H9 (cell line): ENCODE measurements around the gene SLC7A9. TPM values are rescaled to one million over a fixed set of nuclear protein-coding genes. Genes with fewer than 3 reads are reported as not detected.

Experiments used
- DNase-seq: peaks from one replicate; pipeline ENCODE4 v3.0.0-alpha.2; 2017
- H2AFZ ChIP-seq: one replicate; pipeline ENCODE4 v1.6.1; 2013; ENCODE audit warnings: mild to moderate bottlenecking, low read length, control low read depth, moderate library complexity
- H2AK5ac ChIP-seq: 2 replicates; pipeline ENCODE4 v1.6.1; 2013; ENCODE audit warnings: low read length, control low read depth, mixed read lengths; ENCODE audit not compliant: insufficient read length
- H2BK120ac ChIP-seq: one replicate; pipeline ENCODE4 v1.6.1; 2013; ENCODE audit warnings: low read depth, mild to moderate bottlenecking, low read length, control low read depth, inconsistent platforms; ENCODE audit not compliant: poor library complexity, severe bottlenecking
- H2BK12ac ChIP-seq: 2 replicates; pipeline ENCODE4 v1.6.1; 2013; ENCODE audit warnings: low read length, control low read depth, mixed read lengths, low read depth; ENCODE audit not compliant: insufficient read length
- H2BK15ac ChIP-seq: 2 replicates; pipeline ENCODE4 v1.6.1; 2013; ENCODE audit warnings: low read depth, low read length, control low read depth
- H2BK20ac ChIP-seq: one replicate; pipeline ENCODE4 v1.6.1; 2013; ENCODE audit warnings: low read depth, mild to moderate bottlenecking, low read length, control low read depth, inconsistent platforms; ENCODE audit not compliant: poor library complexity, severe bottlenecking
- H2BK5ac ChIP-seq: 2 replicates; pipeline ENCODE4 v1.6.1; 2013; ENCODE audit warnings: low read length, control low read depth, mixed read lengths; ENCODE audit not compliant: insufficient read length
- H3K14ac ChIP-seq: 2 replicates; pipeline ENCODE4 v1.6.1; 2013; ENCODE audit warnings: low read length, control low read depth; ENCODE audit not compliant: insufficient read depth
- H3K18ac ChIP-seq: 2 replicates; pipeline ENCODE4 v1.6.1; 2013; ENCODE audit warnings: low read depth, mild to moderate bottlenecking, mixed read lengths, low read length, control low read depth; ENCODE audit not compliant: insufficient read length
- H3K23ac ChIP-seq: 2 replicates; pipeline ENCODE4 v1.6.1; 2013; ENCODE audit warnings: low read length, control low read depth, mixed read lengths, low read depth; ENCODE audit not compliant: insufficient read length
- H3K23me2 ChIP-seq: 2 replicates; pipeline ENCODE4 v1.6.1; 2013; ENCODE audit warnings: low read depth, mild to moderate bottlenecking, mixed read lengths, low read length, control low read depth; ENCODE audit not compliant: insufficient read length, poor library complexity, severe bottlenecking
- H3K27ac ChIP-seq: 2 replicates; pipeline ENCODE4 v1.5.1; 2013; ENCODE audit warnings: low read length, control low read depth, mixed read lengths, low read depth; ENCODE audit not compliant: insufficient read length
- H3K27me3 ChIP-seq: 2 replicates; pipeline ENCODE4 v1.6.1; 2013; ENCODE audit warnings: low read length, control low read depth, inconsistent platforms; ENCODE audit not compliant: insufficient read depth
- H3K4ac ChIP-seq: 2 replicates; pipeline ENCODE4 v1.6.1; 2013; ENCODE audit warnings: low read depth, mild to moderate bottlenecking, control low read depth, inconsistent platforms, low read length, moderate library complexity
- H3K4me1 ChIP-seq: 2 replicates; pipeline ENCODE4 v1.6.1; 2013; ENCODE audit warnings: low read length, control low read depth, inconsistent platforms; ENCODE audit not compliant: insufficient read depth
- H3K4me2 ChIP-seq: 2 replicates; pipeline ENCODE4 v1.6.1; 2013; ENCODE audit warnings: low read length, control low read depth, mixed read lengths; ENCODE audit not compliant: insufficient read length, insufficient read depth
- H3K56ac ChIP-seq: 2 replicates; pipeline ENCODE4 v1.6.1; 2013; ENCODE audit warnings: low read depth, mild to moderate bottlenecking, mixed read lengths, low read length, control low read depth; ENCODE audit not compliant: insufficient read length
- H3K79me1 ChIP-seq: 2 replicates; pipeline ENCODE4 v1.6.1; 2013; ENCODE audit warnings: low read depth, mild to moderate bottlenecking, moderate library complexity, low read length, control low read depth, inconsistent platforms; ENCODE audit not compliant: insufficient read depth, poor library complexity, severe bottlenecking
- H3K79me2 ChIP-seq: 2 replicates; pipeline ENCODE4 v1.6.1; 2013; ENCODE audit warnings: low read length, control low read depth, inconsistent platforms; ENCODE audit not compliant: insufficient read depth
- H3K9ac ChIP-seq: 2 replicates; pipeline ENCODE4 v1.6.1; 2013; ENCODE audit warnings: low read length, control low read depth, mixed read lengths; ENCODE audit not compliant: insufficient read length; ENCODE audit errors: extremely low read depth
- H3K9me3 ChIP-seq: one replicate; pipeline ENCODE4 v1.6.1; 2013; ENCODE audit warnings: low read depth, low read length, inconsistent platforms; ENCODE audit not compliant: control insufficient read depth
- H3T11ph ChIP-seq: one replicate; pipeline ENCODE4 v1.6.1; 2013; ENCODE audit warnings: mild to moderate bottlenecking, low read length, control low read depth, inconsistent platforms
- H4K20me1 ChIP-seq: one replicate; pipeline ENCODE4 v1.6.1; 2013; ENCODE audit not compliant: control insufficient read depth, insufficient read length, insufficient read depth
- H4K5ac ChIP-seq: 2 replicates; pipeline ENCODE4 v1.6.1; 2013; ENCODE audit warnings: low read depth, mild to moderate bottlenecking, mixed read lengths, low read length, control low read depth; ENCODE audit not compliant: insufficient read length
- H4K8ac ChIP-seq: replicated peaks from 2 replicates; pipeline ENCODE4 v1.6.1; 2013; ENCODE audit warnings: low read length, control low read depth, mixed read lengths, low read depth; ENCODE audit not compliant: insufficient read length
- H4K91ac ChIP-seq: 2 replicates; pipeline ENCODE4 v1.6.1; 2013; ENCODE audit warnings: low read depth, mild to moderate bottlenecking, moderate library complexity, mixed read lengths, low read length, control low read depth; ENCODE audit not compliant: insufficient read length
- H3K27ac Mint-ChIP-seq, 3 experiments: 2 replicates in 2 of 3; 3 replicates in 1 of 3; pipeline ENCODE4 v1.8.0; 2020 to 2021; ENCODE audit warnings: mixed read lengths in 3 of 3, mild to moderate bottlenecking in 1 of 3, moderate library complexity in 1 of 3
- H3K27me3 Mint-ChIP-seq: 2 replicates; pipeline ENCODE4 v1.8.0; 2021; ENCODE audit warnings: low read depth, mild to moderate bottlenecking, moderate library complexity, mixed read lengths
- H3K36me3 Mint-ChIP-seq, 3 experiments: 2 replicates in 2 of 3; 3 replicates in 1 of 3; pipeline ENCODE4 v1.8.0; 2020 to 2021; ENCODE audit warnings: low read depth in 3 of 3, mixed read lengths in 3 of 3; ENCODE audit not compliant: insufficient read depth in 1 of 3
- H3K4me1 Mint-ChIP-seq, 2 experiments: 2 replicates each; pipeline ENCODE4 v1.8.0; 2020; ENCODE audit warnings: mixed read lengths in 2 of 2
- H3K4me3 Mint-ChIP-seq, 2 experiments: 2 replicates in 1 of 2; 3 replicates in 1 of 2; pipeline ENCODE4 v1.8.0; 2020 to 2021; ENCODE audit warnings: mild to moderate bottlenecking in 2 of 2, mixed read lengths in 2 of 2, moderate library complexity in 1 of 2
- H3K9me3 Mint-ChIP-seq, 2 experiments: 2 replicates in 1 of 2; 3 replicates in 1 of 2; pipeline ENCODE4 v1.8.0; 2020; ENCODE audit warnings: mild to moderate bottlenecking in 2 of 2, mixed read lengths in 2 of 2, moderate library complexity in 1 of 2
- CTCF ChIP-seq: fragments of 200-600 bp; sonication (generic); conservative IDR thresholded peaks from 3 replicates; pipeline ENCODE4 v1.8.0; 2021; ENCODE audit warnings: antibody characterized with exemption, mild to moderate bottlenecking
- WGBS: extraction: QIAGEN DNeasy Blood & Tissue Kit; methylation state at CpG from one replicate; pipeline ENCODE4 v1.1.7; 2013; ENCODE audit warnings: missing lambda C conversion rate, low lambda C conversion rate, mixed read lengths; ENCODE audit not compliant: insufficient read length; ENCODE audit errors: extremely low coverage; 5-methylcytosine and 5-hydroxymethylcytosine counted together
- total RNA-seq: library from RNA; stranded (reverse); gene quantifications from 2 replicates; pipeline ENCODE4 v1.2.1, GENCODE V29; 2021

SLC7A9 gene
- total RNA-seq, 1 experiment from 2014 or later: not detected

DNA sequence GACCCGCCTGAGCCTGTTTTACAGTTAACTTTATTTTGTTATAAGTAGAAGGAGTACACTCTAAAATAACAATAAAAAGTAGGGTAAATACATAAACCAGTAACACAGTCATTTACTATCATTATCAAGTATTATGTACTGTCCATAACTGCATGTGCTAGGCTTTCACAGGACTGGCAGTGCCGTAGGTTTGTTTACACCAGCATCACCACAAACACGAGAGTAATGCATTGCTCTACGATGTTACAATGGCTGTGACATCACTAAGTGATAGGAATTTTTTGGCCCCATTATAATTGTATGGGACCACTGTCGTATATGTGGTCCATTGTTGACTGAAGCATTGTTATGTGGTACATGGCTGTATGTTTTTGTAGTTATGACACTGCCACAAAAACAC lies 41.3 kb upstream of the SLC7A9 start:
- Histone ChIP-seq H2BK5ac (no peak overlapping the region), H3K79me1 (no peaks in the 10 kb centered on the region), H2BK20ac (no peak overlapping the region), H4K91ac (no peak overlapping the region), H2AK5ac (no peak overlapping the region), H3K9me3 (no peaks in the 10 kb centered on the region), H3K4me2 (no peak overlapping the region), H2BK12ac (no peak overlapping the region), H2AFZ (no peak overlapping the region), H3K27ac (no peak overlapping the region), H3K4ac (no peak overlapping the region), H2BK120ac (no peak overlapping the region), H4K5ac (no peak overlapping the region), H4K8ac (no peak overlapping the region), H3K79me2 (no peaks in the 10 kb centered on the region), H4K20me1 (no peaks in the 10 kb centered on the region), H3K14ac (no peak overlapping the region), H3K9ac (no peak overlapping the region), H3K56ac (no peak overlapping the region), H3K18ac (no peak overlapping the region), H3K23ac (no peak overlapping the region), H3K27me3 (no peaks in the 10 kb centered on the region), H2BK15ac (no peak overlapping the region), H3K23me2 (no peaks in the 10 kb centered on the region), H3T11ph (no peak overlapping the region), H3K4me1 (no peaks in the 10 kb centered on the region)
- no peak overlapping the region for H3K4me3 Mint-ChIP-seq
- no peaks in the 10 kb centered on the region for H3K9me3 Mint-ChIP-seq
- no peak for TF ChIP-seq CTCF
- WGBS: no CpG with 5 or more reads among the region's 5 CpGs
- H3K36me3 Mint-ChIP-seq: peaks cover 0 to 7% (median 0%) of the 10 kb centered on the region in 3 experiments; a peak in 2 of 7 replicates
- H3K4me1 Mint-ChIP-seq: no peaks in the 10 kb centered on the region
- no peaks in the 10 kb centered on the region for H3K27me3 Mint-ChIP-seq
- no peak for DNase-seq
- H3K27ac Mint-ChIP-seq: no peak overlapping the region; a peak in 1 of 7 replicates
